GM12878 (cell line): ENCODE data around the gene WASF2. TPM values are rescaled to one million over a fixed set of nuclear protein-coding genes. Genes with fewer than 3 reads are reported as not detected.

Experiments used
- ATAC-seq: fragments of 200-7000 bp; cut with Tn5 transposase; 3 replicates; pipeline ENCODE4 v1.9.1; 2020; ENCODE audit warnings: mild to moderate bottlenecking, moderate library complexity
- BruUV-seq: library from RNA; stranded (reverse); fragments of 400-500 nt; replicated peaks from 2 replicates; lab custom pipeline; 2021; lab: Mats Ljungman, UMichigan
- CTCF ChIA-PET: fragments of 300-600 bp; sonication (Branson Sonifier 250); formaldehyde crosslinking; extraction: SDS; loops from one replicate; lab custom pipeline; 2021; ENCODE audit warnings: inconsistent platforms; lab: Yijun Ruan, JAX
- POLR2A ChIA-PET: fragments of 350-600 bp; formaldehyde crosslinking; extraction: SDS; loops from one replicate; lab custom pipeline; 2021; ENCODE audit warnings: inconsistent platforms; lab: Charles Lee
- RAD21 ChIA-PET: fragments of 300-600 bp; sonication (Branson Sonifier 250); formaldehyde crosslinking; loops from one replicate; lab custom pipeline; 2023; ENCODE audit warnings: antibody characterized with exemption; ENCODE audit not compliant: unreplicated experiment; lab: Charles Lee
- SMC1A ChIA-PET: fragments of 300-600 bp; sonication (Branson Sonifier 250); formaldehyde crosslinking; loops from one replicate; lab custom pipeline; 2023; ENCODE audit not compliant: unreplicated experiment, uncharacterized antibody; lab: Charles Lee
- DNase-seq: peaks from one replicate; pipeline ENCODE4 v3.0.0-alpha.2; 2011; ENCODE audit warnings: low read depth, low spot score
- FAIRE-seq: peaks from 3 replicates; lab custom pipeline; 2011; peaks lifted over from hg19 to GRCh38; lab: Jason Lieb, UNC
- H2AFZ ChIP-seq: 2 replicates; pipeline ENCODE4 v1.6.0; 2011; ENCODE audit warnings: low read depth, low read length, control low read depth; ENCODE audit not compliant: control insufficient read depth
- H3K27ac ChIP-seq: 2 replicates; pipeline ENCODE4 v1.5.1; 2011; ENCODE audit warnings: control low read depth; ENCODE audit not compliant: control insufficient read depth, insufficient read depth
- H3K27me3 ChIP-seq, 2 experiments: replicated peaks in 1 of 2; 2 replicates each; pipeline versions ENCODE4 v1.6.0 to v1.6.1; 2011; ENCODE audit warnings: low read length in 1 of 2; ENCODE audit not compliant: control insufficient read depth in 2 of 2, insufficient read depth in 2 of 2
- H3K36me3 ChIP-seq, 2 experiments: 2 replicates each; pipeline ENCODE4 v1.5.1; 2011; ENCODE audit warnings: low read length in 1 of 2; ENCODE audit not compliant: control insufficient read depth in 2 of 2, insufficient read depth in 2 of 2
- H3K4me1 ChIP-seq: 2 replicates; pipeline ENCODE4 v1.6.1; 2011; ENCODE audit warnings: mild to moderate bottlenecking, low read length, moderate library complexity, mixed read lengths; ENCODE audit not compliant: control insufficient read depth, insufficient read depth
- H3K4me2 ChIP-seq: 2 replicates; pipeline ENCODE4 v1.6.0; 2011; ENCODE audit warnings: control low read depth; ENCODE audit not compliant: control insufficient read depth, insufficient read depth
- H3K4me3 ChIP-seq: fragments of 200-600 bp; sonication (generic); 2 replicates; pipeline ENCODE4 v1.5.1; 2016
- H3K79me2 ChIP-seq: 2 replicates; pipeline ENCODE4 v1.6.0; 2011; ENCODE audit warnings: low read length; ENCODE audit not compliant: control insufficient read depth, insufficient read depth
- H3K9ac ChIP-seq: 2 replicates; pipeline ENCODE4 v1.8.0; 2011; ENCODE audit warnings: low read length, control low read depth, mixed read lengths; ENCODE audit not compliant: control insufficient read depth, insufficient read depth
- H3K9me3 ChIP-seq: replicated peaks from 3 replicates; pipeline ENCODE4 v1.5.1; 2011; ENCODE audit warnings: mild to moderate bottlenecking, low read length; ENCODE audit not compliant: control insufficient read depth, insufficient read depth
- H4K20me1 ChIP-seq: 2 replicates; pipeline ENCODE4 v1.6.0; 2011; ENCODE audit not compliant: control insufficient read depth, insufficient read depth
- DPF2 ChIP-seq: fragments of 450-650 bp; IDR thresholded peaks from 2 replicates; pipeline ENCODE4 v1.6.1; 2017; ENCODE audit warnings: mild to moderate bottlenecking
- HDAC6 ChIP-seq: fragments of 200-600 bp; sonication (generic); IDR thresholded peaks from one replicate; pipeline ENCODE4 v1.8.0; 2017; ENCODE audit warnings: antibody characterized with exemption; ENCODE audit not compliant: unreplicated experiment
- KAT2A ChIP-seq: conservative IDR thresholded peaks from 2 replicates; pipeline ENCODE4 v1.6.1; 2011; ENCODE audit warnings: low read depth, low read length; ENCODE audit not compliant: control insufficient read depth
- MEF2A ChIP-seq: IDR thresholded peaks from 2 replicates; pipeline ENCODE4 v1.6.1; 2011; ENCODE audit warnings: low read depth, mild to moderate bottlenecking, low read length, moderate library complexity; ENCODE audit not compliant: insufficient read depth
- NFYA ChIP-seq: IDR thresholded peaks from 2 replicates; pipeline ENCODE4 v1.6.1; 2011; ENCODE audit warnings: low read depth, mild to moderate bottlenecking, low read length, improper control_type of control experiment, borderline replicate concordance
- NR2C2 ChIP-seq: IDR thresholded peaks from 2 replicates; pipeline ENCODE4 v1.6.1; 2011; ENCODE audit warnings: borderline replicate concordance, low read depth; ENCODE audit not compliant: control insufficient read depth, insufficient read length
- PML ChIP-seq: IDR thresholded peaks from 2 replicates; pipeline ENCODE4 v1.6.1; 2012; ENCODE audit warnings: low read length, inconsistent platforms
- PRDM15 ChIP-seq: fragments of 450-650 bp; formaldehyde crosslinking; IDR thresholded peaks from 2 replicates; pipeline ENCODE4 v1.4.0; 2020; ENCODE audit warnings: mild to moderate bottlenecking, moderate library complexity
- RBBP5 ChIP-seq: fragments of 200-600 bp; sonication (generic); conservative IDR thresholded peaks from 2 replicates; pipeline ENCODE4 v1.6.1; 2016
- SIN3A ChIP-seq: IDR thresholded peaks from 2 replicates; pipeline ENCODE4 v1.6.1; 2012; ENCODE audit warnings: low read depth, low read length, improper control_type of control experiment
- SRF ChIP-seq, 2 experiments: IDR thresholded peaks; 2 replicates each; pipeline ENCODE4 v1.6.1; 2011; ENCODE audit warnings: low read depth in 2 of 2, low read length in 2 of 2, mild to moderate bottlenecking in 1 of 2, moderate library complexity in 1 of 2
- ZNF24 ChIP-seq: fragments of 450-650 bp; IDR thresholded peaks from 2 replicates; pipeline ENCODE4 v1.6.1; 2017; ENCODE audit warnings: antibody characterized with exemption, mild to moderate bottlenecking
- ZNF592 ChIP-seq: fragments of 450-650 bp; IDR thresholded peaks from 2 replicates; pipeline ENCODE4 v1.6.1; 2017; ENCODE audit warnings: mild to moderate bottlenecking, moderate library complexity
- ZZZ3 ChIP-seq: IDR thresholded peaks from 2 replicates; pipeline ENCODE4 v1.6.1; 2011; ENCODE audit warnings: low read depth; ENCODE audit not compliant: control insufficient read depth, insufficient read length
- WGBS: methylation state at CpG from one replicate; pipeline ENCODE4 v1.1.6; 2016; ENCODE audit warnings: low lambda C conversion rate; ENCODE audit not compliant: insufficient replicate concordance, insufficient coverage; ENCODE audit errors: missing lambda C conversion rate; 5-methylcytosine and 5-hydroxymethylcytosine counted together
- in situ Hi-C: fragments of 300-500 bp; cut with MboI; formaldehyde crosslinking; loops from 9 replicates; pipeline ENCODE4 v1.14.3; 2018; ENCODE audit warnings: mixed read lengths
- intact Hi-C: fragments of 100-400 bp; cut with micrococcal nuclease; formaldehyde crosslinking; loops from one replicate; pipeline ENCODE4 v1.14.2; 2022; ENCODE audit not compliant: unreplicated experiment
- polyA plus RNA-seq, 11 experiments: library from polyadenylated mRNA; depleted of rRNA in 4 of 11; unstranded in 6 of 11; stranded (reverse) in 5 of 11; fragments of >200 nt; fragmentation: Nextera tagmentation in 4 of 11; fragmentation: Illumina TruSeq in 1 of 11; extraction: Ambion mirVana in 4 of 11; extraction: Trizol in 1 of 11; gene quantifications; 1 replicate in 1 of 11; 2 replicates in 10 of 11; pipeline versions ENCODE4 v1.2.1 to v1.2.3, GENCODE V29; 2011 to 2016; ENCODE audit warnings: inconsistent platforms in 2 of 11, missing spikeins in 2 of 11, low read depth in 1 of 11
- total RNA-seq, 4 experiments: library from RNA; depleted of rRNA in 3 of 4; stranded (reverse); fragments of >200 nt in 3 of 4; fragmentation: Illumina TruSeq in 1 of 4; extraction: Trizol in 1 of 4; gene quantifications; 2 replicates each; pipeline versions ENCODE4 v1.2.1 to v1.2.3, GENCODE V29; 2013 to 2021

The WASF2 gene
- total and polyA plus RNA-seq, 10 of the 15 experiments (the other 5 are each of a cell fraction or from before 2014, with no cell fraction given), result 7.0 to 111 (median 37.1) TPM

DNA sequence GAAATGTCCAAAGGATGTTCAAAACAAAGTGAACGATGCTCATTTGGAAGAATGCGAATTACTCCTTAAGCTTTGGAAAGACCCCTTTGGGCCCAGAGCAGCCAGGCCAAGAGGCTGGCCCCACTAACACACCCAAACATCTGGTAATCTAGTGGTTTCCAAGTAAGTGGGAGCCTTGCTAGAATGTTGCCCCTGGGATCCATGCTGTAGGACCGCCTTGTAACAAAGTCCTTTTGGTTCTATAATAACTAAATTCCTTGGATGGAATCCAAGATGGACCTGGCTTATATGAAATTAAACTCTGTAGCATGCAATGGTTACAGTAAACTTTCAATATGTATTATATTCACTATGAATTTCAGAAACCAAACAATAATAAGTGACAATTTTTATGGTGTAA lies 72.3 kb downstream of the WASF2 start:
- peak overlapping the region; percentile 74 for H3K27ac ChIP-seq
- RAD21 ChIA-PET, result interaction anchor here (1.1 to 9.8 kb wide), 10 partner anchors 11 to 212 kb away, joined by 3 to 126 read pairs (median 13); partner anchors contain the start of gene WASF2
- in situ Hi-C loops, result no loop called here

More for the DNA sequence above, 72.3 kb downstream of the WASF2 start:
- BruUV-seq, result no TSS peak
- intact Hi-C loops, result loop anchor here (1.0 to 5.0 kb wide), 3 partner anchors 28 to 245 kb away; partner anchors contain the start of gene WASF2
- ChIA-PET CTCF (interaction anchor here (0.6 to 18.9 kb wide), 10 partner anchors 13 to 186 kb away, joined by 3 to 240 read pairs (median 20); partner anchors contain the start of gene AHDC1), POLR2A (interaction anchor here (0.5 to 5.1 kb wide), 7 partner anchors 11 to 73 kb away, joined by 3 to 38 read pairs (median 5); partner anchors contain the start of gene WASF2), SMC1A (interaction anchor here (0.9 to 22.2 kb wide), 16 partner anchors 9 to 254 kb away, joined by 3 to 470 read pairs (median 8); partner anchors contain the start of genes AHDC1, IFI6 and WASF2)
- Histone ChIP-seq H3K9ac (peak overlapping the region; percentile 54), H3K79me2 (peaks cover 28% of the 10 kb centered on the region), H3K27me3 (no peaks in the 10 kb centered on the region), H3K4me1 (peaks cover 39% of the 10 kb centered on the region), H3K9me3 (no peaks in the 10 kb centered on the region), H3K36me3 (peaks cover 16 to 35% of the 10 kb centered on the region in 2 experiments), H3K4me2 (peak overlapping the region; percentile 76), H2AFZ (no peak overlapping the region), H3K4me3 (no peak overlapping the region), H4K20me1 (no peaks in the 10 kb centered on the region)
- TF ChIP-seq ZNF24 (no peak), NFYA (no peak), SIN3A (no peak), MEF2A (no peak), KAT2A (no peak), ZZZ3 (no peak), RBBP5 (no peak), PML (no peak), SRF (IDR thresholded peaks at IDR 0.05; ENCODE audit: low read depth in 2 of 2, low read length in 2 of 2) (no peak), DPF2 (no peak), HDAC6 (no peak), PRDM15 (no peak), ZNF592 (no peak), NR2C2 (no peak)
- FAIRE-seq, result no peak
- ATAC-seq, result no peak
- DNase-seq, result no peak
- WGBS, result 90% methylated on average over 3 of the region's 3 CpGs
